ENCODE measurements around the gene PTAR1. TPM values are rescaled to one million over a fixed set of nuclear protein-coding genes. Genes with fewer than 3 reads are reported as not detected.

PTAR1 gene
- total and polyA plus RNA-seq, 10 of the 15 experiments (the other 5 are each of a cell fraction or from before 2014, with no cell fraction given) = 4.9 to 27.6 (median 14.2) TPM

DNA sequence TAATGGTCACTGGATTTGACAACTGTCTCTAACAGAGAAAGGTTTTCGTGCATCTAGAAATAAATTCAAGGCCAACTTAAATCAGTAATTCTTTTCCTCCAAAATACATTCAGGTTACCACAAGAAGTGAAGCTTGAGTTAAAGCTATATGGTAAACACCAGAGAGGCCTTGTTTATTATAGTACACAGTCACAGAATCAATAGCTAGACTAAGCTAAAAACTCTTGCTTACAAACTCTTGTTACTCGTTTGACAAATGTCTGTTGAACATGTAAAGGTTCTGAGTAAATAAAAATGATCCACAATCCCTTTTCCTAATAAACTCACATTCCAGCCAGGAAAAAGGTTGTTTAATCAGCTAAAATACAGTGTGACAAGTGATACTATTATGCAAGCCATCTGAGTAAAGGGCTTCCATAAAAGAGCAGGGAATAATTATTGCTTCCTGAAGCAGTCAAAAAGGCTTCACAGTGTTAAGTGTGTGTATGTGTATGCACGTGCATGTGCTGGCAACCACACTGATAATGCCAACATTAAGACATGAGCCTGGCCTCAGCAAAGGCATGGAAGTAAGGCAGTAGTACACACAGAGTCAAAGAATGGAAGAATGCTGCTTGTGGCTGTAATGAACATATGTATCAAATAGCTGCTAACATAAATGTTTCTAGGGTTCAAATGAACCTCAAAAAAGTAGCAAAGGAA lies 12.8 kb downstream of the PTAR1 start:
- FAIRE-seq (no peak), DNase-seq (ENCODE audit: low read depth, low spot score) (no peak), ATAC-seq (no peak)
- Histone ChIP-seq H3K4me2 (ENCODE audit: control insufficient read depth, insufficient read depth) (no peak overlapping the region), H3K4me1 (ENCODE audit: control insufficient read depth, insufficient read depth, low read length) (no peaks in the 10 kb centered on the region), H3K9me3 (replicated peaks; ENCODE audit: control insufficient read depth, insufficient read depth, low read length) (no peaks in the 10 kb centered on the region), H3K27me3 (replicated peaks in 1 of 2; ENCODE audit: control insufficient read depth in 2 of 2, insufficient read depth in 2 of 2, low read length in 1 of 2) (no peaks in the 10 kb centered on the region), H3K79me2 (ENCODE audit: control insufficient read depth, insufficient read depth, low read length) (no peaks in the 10 kb centered on the region; the same call in none of the 2 replicates), H4K20me1 (ENCODE audit: control insufficient read depth, insufficient read depth) (no peaks in the 10 kb centered on the region), H2AFZ (ENCODE audit: control insufficient read depth, low read depth, low read length) (no peak overlapping the region), H3K4me3 (no peak overlapping the region), H3K9ac (ENCODE audit: control insufficient read depth, insufficient read depth, low read length) (no peak overlapping the region), H3K36me3 (ENCODE audit: control insufficient read depth in 2 of 2, insufficient read depth in 2 of 2, low read length in 1 of 2) (peaks cover 0 to 5% of the 10 kb centered on the region in 2 experiments; a peak in 1 of 4 replicates), H3K27ac (ENCODE audit: control insufficient read depth, insufficient read depth) (no peak overlapping the region)
- WGBS (ENCODE audit: insufficient coverage, insufficient replicate concordance, low lambda C conversion rate, missing lambda C conversion rate) = 100% methylated on average over 3 of the region's 3 CpGs
- intact Hi-C loops (cut with micrococcal nuclease; ENCODE audit: unreplicated experiment) (no loop called here), in situ Hi-C loops (cut with MboI) (no loop called here)
- SMC1A ChIA-PET (ENCODE audit: uncharacterized antibody, unreplicated experiment) = interaction anchor here (1.0 to 1.5 kb wide), 2 partner anchors 8 to 12 kb away, joined by 4 to 5 read pairs; no protein-coding TSS in a partner anchor
- TF ChIP-seq TCF7 (IDR thresholded peaks at IDR 0.05; ENCODE audit: borderline replicate concordance) = no peak
- TF ChIP-seq CEBPZ (IDR thresholded peaks at IDR 0.05; ENCODE audit: low read depth, low read length) = no peak
- TF ChIP-seq CBFB (IDR thresholded peaks at IDR 0.05; ENCODE audit: low read depth) = no peak
- TF ChIP-seq ETV6 (conservative IDR thresholded peaks at IDR 0.05 in 1 of 2, IDR thresholded peaks at IDR 0.05 in 1 of 2; ENCODE audit: borderline replicate concordance in 1 of 2, low read depth in 1 of 2) = no peak
- no peak for TF ChIP-seq ZZZ3 (IDR thresholded peaks at IDR 0.05; ENCODE audit: control insufficient read depth, insufficient read length, low read depth)
- TF ChIP-seq SMARCA5 (IDR thresholded peaks at IDR 0.05) = no peak
- TF ChIP-seq RELA (IDR thresholded peaks at IDR 0.05; ENCODE audit: borderline replicate concordance, partially characterized antibody) = no peak
- RAD21 ChIA-PET (ENCODE audit: unreplicated experiment) = no interaction called here
- no TSS peak for BruUV-seq (replicated peaks)
- POLR2A ChIA-PET = interaction anchor here (0.7 to 1.2 kb wide), 2 partner anchors 12 kb away, joined by 3 read pairs; no protein-coding TSS in a partner anchor
- CTCF ChIA-PET = interaction anchor here (1.0 to 2.1 kb wide), 6 partner anchors 9 to 34 kb away, joined by 3 to 8 read pairs (median 4); no protein-coding TSS in a partner anchor
